Peyer's patch (tissue), 4 donors: ENCODE data around the gene FOXL3. TPM values are rescaled to one million over a fixed set of nuclear protein-coding genes. Genes with fewer than 3 reads are reported as not detected.
"Not testable (repeated sequence)": the region's sequence is repeated elsewhere in the genome, so short reads cannot be mapped to it uniquely, and the experiment has no call there.

Source experiments
- DNase-seq, 3 donors: peaks; one replicate each; pipeline ENCODE4 v3.0.0-alpha.2; 2017 to 2019
- H3K27ac ChIP-seq, 4 donors: fragments of 200-600 bp; sonication (generic); one replicate each; pipeline ENCODE4 v1.5.1; 2016 to 2019
- H3K27me3 ChIP-seq, 2 donors: fragments of 200-600 bp; sonication (generic); one replicate each; pipeline ENCODE4 v1.5.1; 2019
- H3K36me3 ChIP-seq, 3 donors: fragments of 200-600 bp; sonication (generic); one replicate each; pipeline ENCODE4 v1.5.1; 2016 to 2019
- H3K4me1 ChIP-seq, 4 donors: fragments of 200-600 bp; sonication (generic); one replicate each; pipeline ENCODE4 v1.5.1; 2016 to 2019
- H3K4me3 ChIP-seq, 4 donors: fragments of 200-600 bp; sonication (generic); 1 replicate in 3 of 4; 2 replicates in 1 of 4; pipeline ENCODE4 v1.5.1; 2016 to 2019; ENCODE audit warnings: mild to moderate bottlenecking in 1 of 4
- H3K9me3 ChIP-seq, 4 donors: fragments of 200-600 bp; sonication (generic); one replicate each; pipeline ENCODE4 v1.5.1; 2016 to 2019; ENCODE audit warnings: mild to moderate bottlenecking in 1 of 4
- POLR2A ChIP-seq, 2 donors: fragments of 450-650 bp; IDR thresholded peaks; one replicate each; pipeline ENCODE4 v1.5.1; 2017; ENCODE audit warnings: antibody characterized with exemption in 2 of 2, mild to moderate bottlenecking in 2 of 2, moderate library complexity in 2 of 2
- total RNA-seq, 4 donors: library from RNA; depleted of rRNA; stranded (reverse); fragments of >200 nt; gene quantifications; one replicate each; pipeline ENCODE4 v1.1.0, GENCODE V29; 2016
- TF ChIP-seq, protein P1 (sequence below), 6 experiments: fragments of 450-650 bp in 4 of 6; fragments of 200-600 bp in 2 of 6; sonication (generic) in 1 of 6; IDR thresholded peaks; one replicate each; pipeline ENCODE4 v1.5.1; 2017 to 2019; ENCODE audit warnings: antibody characterized with exemption in 6 of 6, mild to moderate bottlenecking in 3 of 6, moderate library complexity in 1 of 6

Gene FOXL3
- total RNA-seq, 4 donors from 2014 or later: not detected

GRCh38 chr7:333393-333764, 43.4 kb downstream of the FOXL3 start:
- Histone ChIP-seq H3K27ac (peak overlapping the region in 2 of 4 donors; percentile 65 to 71), H3K9me3 (no peaks in the 10 kb centered on the region), H3K4me1 (peaks cover 4 to 32% (median 8%) of the 10 kb centered on the region in 4 donors), H3K4me3 (peak overlapping the region in 2 of 4 donors; percentile 34 to 48), H3K36me3 (no peaks in the 10 kb centered on the region), H3K27me3 (no peaks in the 10 kb centered on the region)
- DNase-seq: peak in 2 of 3 donors; percentile 62 to 82
- TF ChIP-seq POLR2A (IDR thresholded peaks at IDR 0.05): no peak
- TF ChIP-seq, protein P1, sequence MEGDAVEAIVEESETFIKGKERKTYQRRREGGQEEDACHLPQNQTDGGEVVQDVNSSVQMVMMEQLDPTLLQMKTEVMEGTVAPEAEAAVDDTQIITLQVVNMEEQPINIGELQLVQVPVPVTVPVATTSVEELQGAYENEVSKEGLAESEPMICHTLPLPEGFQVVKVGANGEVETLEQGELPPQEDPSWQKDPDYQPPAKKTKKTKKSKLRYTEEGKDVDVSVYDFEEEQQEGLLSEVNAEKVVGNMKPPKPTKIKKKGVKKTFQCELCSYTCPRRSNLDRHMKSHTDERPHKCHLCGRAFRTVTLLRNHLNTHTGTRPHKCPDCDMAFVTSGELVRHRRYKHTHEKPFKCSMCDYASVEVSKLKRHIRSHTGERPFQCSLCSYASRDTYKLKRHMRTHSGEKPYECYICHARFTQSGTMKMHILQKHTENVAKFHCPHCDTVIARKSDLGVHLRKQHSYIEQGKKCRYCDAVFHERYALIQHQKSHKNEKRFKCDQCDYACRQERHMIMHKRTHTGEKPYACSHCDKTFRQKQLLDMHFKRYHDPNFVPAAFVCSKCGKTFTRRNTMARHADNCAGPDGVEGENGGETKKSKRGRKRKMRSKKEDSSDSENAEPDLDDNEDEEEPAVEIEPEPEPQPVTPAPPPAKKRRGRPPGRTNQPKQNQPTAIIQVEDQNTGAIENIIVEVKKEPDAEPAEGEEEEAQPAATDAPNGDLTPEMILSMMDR (IDR thresholded peaks at IDR 0.05): no peak

GRCh38 chr7:334618-335357, 44.8 kb downstream of the FOXL3 start:
- Histone ChIP-seq H3K4me1 (peaks cover 4 to 26% (median 8%) of the 10 kb centered on the region in 4 donors), H3K36me3 (no peaks in the 10 kb centered on the region), H3K4me3 (no peak overlapping the region), H3K9me3 (no peaks in the 10 kb centered on the region), H3K27me3 (no peaks in the 10 kb centered on the region), H3K27ac (no peak overlapping the region)
- TF ChIP-seq, protein P1 (IDR thresholded peaks at IDR 0.05): no peak
- TF ChIP-seq POLR2A (IDR thresholded peaks at IDR 0.05): no peak
- DNase-seq: no peak

DNA sequence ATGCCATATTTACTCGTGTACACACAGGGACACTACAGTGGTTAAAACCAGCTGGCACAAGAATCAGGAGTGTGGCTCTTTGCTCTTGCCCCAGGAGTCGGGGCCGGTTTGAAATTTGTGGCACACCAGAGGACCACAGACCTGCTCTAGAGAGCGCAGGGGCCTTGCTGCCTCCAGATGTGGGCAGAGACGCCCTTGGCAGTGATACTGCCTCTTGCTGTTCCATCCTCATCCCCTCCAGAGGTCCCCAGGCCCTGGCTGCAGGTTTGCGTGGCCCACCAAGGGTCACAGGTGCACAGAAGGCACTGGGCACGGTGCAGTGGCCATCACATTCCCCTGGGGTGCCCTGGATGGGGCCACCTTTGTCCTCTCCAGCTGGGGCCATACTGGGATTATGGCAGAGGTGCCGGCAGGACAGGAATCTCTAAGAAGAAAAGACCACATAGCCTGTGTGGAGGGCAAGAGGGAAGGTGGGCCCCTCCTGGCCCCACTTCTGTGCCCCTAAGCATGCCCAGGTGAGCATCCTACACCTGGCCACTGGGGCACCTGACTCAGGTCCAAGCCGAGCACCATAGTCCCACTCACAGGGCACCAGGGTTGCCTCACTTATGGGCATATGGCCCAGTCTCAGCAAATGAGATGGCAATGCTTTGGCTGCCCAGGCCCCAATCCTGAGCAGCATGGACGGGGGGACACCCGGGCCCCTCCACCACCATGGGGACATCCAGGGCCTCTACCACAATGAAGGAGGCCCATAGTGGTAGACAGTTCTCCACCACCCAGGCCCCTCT, 45.6 kb downstream of the FOXL3 start:
- Histone ChIP-seq H3K4me3 (no peak overlapping the region), H3K27me3 (no peaks in the 10 kb centered on the region), H3K36me3 (no peaks in the 10 kb centered on the region), H3K4me1 (peaks cover 4 to 25% (median 7%) of the 10 kb centered on the region in 4 donors), H3K27ac (no peak overlapping the region), H3K9me3 (no peaks in the 10 kb centered on the region)
- TF ChIP-seq POLR2A (IDR thresholded peaks at IDR 0.05): no peak
- TF ChIP-seq, protein P1 (IDR thresholded peaks at IDR 0.05): no peak
- DNase-seq: no peak

DNA sequence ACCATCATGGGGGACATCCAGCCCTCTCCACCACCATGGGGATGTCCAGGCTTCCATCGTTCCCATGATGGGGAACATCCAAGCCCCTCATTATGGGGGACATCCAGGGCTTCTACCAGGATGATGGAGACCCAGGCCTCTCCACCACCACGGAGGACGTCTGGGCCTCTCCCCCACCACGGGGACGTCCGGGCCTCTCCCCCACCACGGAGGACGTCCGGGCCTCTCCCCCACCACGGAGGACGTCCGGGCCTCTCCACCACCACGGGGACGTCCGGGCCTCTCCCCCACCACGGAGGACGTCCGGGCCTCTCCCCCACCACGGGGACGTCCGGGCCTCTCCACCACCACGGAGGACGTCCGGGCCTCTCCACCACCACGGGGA, 46.2 kb downstream of the FOXL3 start:
- not testable (repeated sequence) for DNase-seq, H3K36me3 ChIP-seq, H3K27ac ChIP-seq, H3K27me3 ChIP-seq, H3K4me3 ChIP-seq, H3K9me3 ChIP-seq
- peaks cover 4 to 19% (median 6%) of the 10 kb centered on the region in 4 donors for H3K4me1 ChIP-seq

- peaks cover 4 to 24% (median 7%) of the 10 kb centered on the region in 4 donors for H3K4me1 ChIP-seq
- no peaks in the 10 kb centered on the region for H3K27me3 ChIP-seq
- no peak overlapping the region for H3K27ac ChIP-seq
- TF ChIP-seq, protein P1 (IDR thresholded peaks at IDR 0.05): no peak
- no peak for TF ChIP-seq POLR2A (IDR thresholded peaks at IDR 0.05)
- H3K9me3 ChIP-seq: no peaks in the 10 kb centered on the region
- H3K36me3 ChIP-seq: no peaks in the 10 kb centered on the region
- H3K4me3 ChIP-seq: no peak overlapping the region
- no peak for DNase-seq
These were observed 47.0 kb downstream of the FOXL3 start for GRCh38 chr7:336810-337566.
